ENCODE measurements around the gene GABRG3. TPM values are rescaled to one million over a fixed set of nuclear protein-coding genes. Genes with fewer than 3 reads are reported as not detected.

Gene GABRG3
- total and polyA plus RNA-seq, 2 of the 4 experiments (the other 2 are of a cell fraction): not detected

DNA sequence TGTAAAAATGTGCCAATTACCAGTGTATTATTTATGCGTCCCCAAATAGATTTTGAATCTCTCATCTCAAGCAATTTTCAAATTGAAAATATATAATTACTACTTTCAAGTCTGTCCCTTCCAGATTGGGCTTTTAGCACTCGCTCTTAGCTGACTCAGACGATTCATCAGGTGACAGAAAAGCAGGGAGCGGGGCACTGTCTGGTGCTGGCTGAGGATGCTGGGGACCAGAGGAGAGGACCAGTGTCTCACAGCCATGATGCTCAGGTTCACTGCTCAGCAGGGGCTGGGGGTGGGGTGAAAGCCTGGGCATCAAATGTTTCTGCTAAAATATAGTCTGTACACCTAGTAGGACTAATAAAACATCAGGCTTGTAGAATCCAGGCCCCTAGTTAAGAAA lies 199.9 kb downstream of the GABRG3 start:
- Histone ChIP-seq H3K4me3 (ENCODE audit: insufficient read depth, low read depth, low read length) (no peak overlapping the region), H3K9ac (ENCODE audit: low read depth, low read length) (no peak overlapping the region), H3K4me2 (ENCODE audit: low read depth, low read length) (no peak overlapping the region), H2AK5ac (ENCODE audit: low read depth, low read length) (no peak overlapping the region), H3K27me3 (ENCODE audit: control insufficient read depth, insufficient read depth, low read length) (no peaks in the 10 kb centered on the region), H3K4me1 (ENCODE audit: control insufficient read depth, insufficient read depth, low read length) (no peaks in the 10 kb centered on the region), H4K8ac (ENCODE audit: low read depth in 2 of 2, low read length in 2 of 2) (no peak overlapping the region), H3K14ac (replicated peaks; ENCODE audit: low read depth, low read length) (no peak overlapping the region), H3K36me3 (ENCODE audit: control insufficient read depth, insufficient read depth, low read length) (no peaks in the 10 kb centered on the region), H3K27ac (ENCODE audit: insufficient read depth, low read length) (no peak overlapping the region), H3K9me1 (ENCODE audit: insufficient read depth, low read length) (no peaks in the 10 kb centered on the region), H2AFZ (replicated peaks; ENCODE audit: low read length, poor library complexity) (no peak overlapping the region), H2BK120ac (ENCODE audit: low read depth, low read length) (no peak overlapping the region), H2BK20ac (ENCODE audit: low read depth, low read length) (no peak overlapping the region), H3K23ac (ENCODE audit: low read depth, low read length) (no peak overlapping the region), H2BK5ac (ENCODE audit: low read depth, low read length, poor library complexity, severe bottlenecking) (no peak overlapping the region), H3K79me1 (ENCODE audit: low read depth in 1 of 2, low read length in 2 of 2) (no peaks in the 10 kb centered on the region), H3K9me3 (ENCODE audit: control insufficient read depth, insufficient read depth, low read length) (peaks cover 27% of the 10 kb centered on the region), H4K5ac (ENCODE audit: low read depth, low read length) (no peak overlapping the region), H3K18ac (ENCODE audit: low read depth, low read length) (no peak overlapping the region), H3K4ac (ENCODE audit: low read depth, low read length) (no peak overlapping the region), H4K20me1 (ENCODE audit: insufficient read depth, low read length) (no peaks in the 10 kb centered on the region), H2BK15ac (ENCODE audit: low read depth, low read length) (no peak overlapping the region), H3K56ac (ENCODE audit: extremely low read depth, insufficient read depth, low read length) (no peak overlapping the region), H4K91ac (ENCODE audit: insufficient read depth, low read depth, low read length) (no peak overlapping the region), H2AK9ac (replicated peaks; ENCODE audit: low read depth, low read length, poor library complexity) (no peak overlapping the region)
- no CpG with 5 or more reads among the region's 4 CpGs for WGBS, 2 experiments (ENCODE audit: extremely low coverage in 2 of 2, insufficient read length in 1 of 2)
- dilution Hi-C loops (cut with HindIII; ENCODE audit: low sequenced_read_pairs, unreplicated experiment) (no loop called here), in situ Hi-C loops (cut with MboI; ENCODE audit: low sequenced_read_pairs) (no loop called here), intact Hi-C loops (cut with micrococcal nuclease) (no loop called here)
- ATAC-seq (ENCODE audit: low read depth) (no peak), DNase-seq (no peak)
- TF ChIP-seq, protein P1, sequence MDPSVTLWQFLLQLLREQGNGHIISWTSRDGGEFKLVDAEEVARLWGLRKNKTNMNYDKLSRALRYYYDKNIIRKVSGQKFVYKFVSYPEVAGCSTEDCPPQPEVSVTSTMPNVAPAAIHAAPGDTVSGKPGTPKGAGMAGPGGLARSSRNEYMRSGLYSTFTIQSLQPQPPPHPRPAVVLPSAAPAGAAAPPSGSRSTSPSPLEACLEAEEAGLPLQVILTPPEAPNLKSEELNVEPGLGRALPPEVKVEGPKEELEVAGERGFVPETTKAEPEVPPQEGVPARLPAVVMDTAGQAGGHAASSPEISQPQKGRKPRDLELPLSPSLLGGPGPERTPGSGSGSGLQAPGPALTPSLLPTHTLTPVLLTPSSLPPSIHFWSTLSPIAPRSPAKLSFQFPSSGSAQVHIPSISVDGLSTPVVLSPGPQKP (IDR thresholded peaks at IDR 0.05; ENCODE audit: borderline replicate concordance, low read depth, low read length): no peak
- TF ChIP-seq BHLHE40 (IDR thresholded peaks at IDR 0.05; ENCODE audit: low read depth, low read length): no peak
- POLR2A ChIA-PET (ENCODE audit: unreplicated experiment): no interaction called here
- no TSS peak for BruUV-seq (replicated peaks)
- CTCF ChIA-PET: no interaction called here

All from IMR-90 (cell line).